ENCODE results near the gene NOP10.
"Not testable (repeated sequence)": the region's sequence is repeated elsewhere in the genome, so short reads cannot be mapped to it uniquely, and the experiment has no call there.

Gene NOP10

DNA sequence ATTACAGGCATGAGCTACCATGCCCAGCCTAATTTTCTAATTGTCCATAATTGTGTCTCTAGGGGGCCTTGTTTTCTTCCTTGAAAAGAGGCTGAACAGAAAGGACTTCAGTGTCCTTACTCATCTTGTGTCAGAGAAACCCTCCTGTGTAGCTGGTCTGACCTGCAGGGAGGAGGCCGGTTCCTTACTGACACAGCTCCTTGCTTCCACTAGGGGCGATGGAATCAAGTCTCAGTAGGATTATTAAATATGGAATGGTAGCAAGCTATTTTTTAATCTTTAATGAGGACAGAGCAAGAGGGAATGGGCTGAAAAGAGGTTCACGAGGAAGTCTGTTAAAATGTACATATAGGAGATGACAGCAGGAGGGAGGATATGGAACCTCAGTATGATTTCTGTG is 15.4 kb upstream of the NOP10 start:
- DNase-seq, result no peak

DNA sequence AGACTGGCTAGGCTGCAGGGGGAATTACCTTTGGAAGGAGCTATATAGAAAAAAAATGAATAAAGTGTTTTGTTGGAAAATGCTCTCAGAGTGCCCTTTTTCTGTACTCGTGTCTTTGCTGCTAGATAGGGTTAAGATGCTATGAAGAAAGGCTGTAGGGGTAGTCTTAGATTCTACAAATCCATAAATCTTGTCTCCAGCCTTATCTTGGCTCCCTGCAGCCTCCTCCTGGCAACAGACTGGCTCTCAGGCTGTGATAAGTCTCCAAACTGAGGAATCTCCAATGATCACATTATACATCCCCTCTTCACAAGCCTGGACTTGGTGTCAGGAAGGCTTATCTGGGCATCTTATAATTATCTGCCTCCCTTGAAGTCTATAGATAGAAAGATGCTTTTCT is 14.7 kb upstream of the NOP10 start:
- no peak for DNase-seq

DNA sequence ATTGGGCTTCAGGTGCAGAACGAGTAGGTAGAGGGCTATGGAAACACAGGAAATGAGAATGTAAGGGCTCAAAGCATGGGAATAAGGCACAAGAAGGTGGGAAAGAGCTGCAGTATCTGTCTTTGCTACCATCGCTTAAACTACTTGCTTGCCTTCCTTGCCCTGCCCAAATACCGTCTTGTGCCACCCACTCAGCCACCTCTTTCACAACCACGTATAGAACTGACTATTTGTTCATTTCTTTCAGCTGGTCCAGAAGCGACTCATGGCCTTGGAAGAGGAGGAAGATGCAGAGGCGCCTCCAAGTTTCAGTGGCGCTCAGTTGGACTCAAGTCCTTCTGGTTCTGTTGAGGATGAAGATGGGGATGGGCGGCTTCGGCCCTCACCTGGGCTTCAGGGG is 12.3 kb upstream of the NOP10 start:
- DNase-seq, result no peak

DNA sequence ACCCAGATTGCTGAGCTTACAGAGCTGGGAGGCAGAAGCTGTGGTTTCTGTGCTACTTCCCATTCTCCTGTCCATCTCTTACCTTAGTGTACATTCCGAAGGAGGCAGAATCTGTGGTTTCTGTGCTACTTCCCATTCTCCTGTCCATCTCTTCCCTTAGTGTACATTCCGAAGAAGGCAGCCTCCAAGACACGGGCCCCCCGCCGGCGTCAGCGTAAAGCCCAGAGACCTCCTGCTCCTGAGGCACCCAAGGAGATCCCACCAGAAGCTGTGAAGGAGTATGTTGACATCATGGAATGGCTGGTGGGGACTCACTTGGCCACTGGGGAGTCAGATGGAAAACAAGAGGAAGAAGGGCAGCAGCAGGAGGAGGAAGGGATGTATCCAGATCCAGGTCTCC is 11.3 kb upstream of the NOP10 start:
- DNase-seq, result no peak

DNA sequence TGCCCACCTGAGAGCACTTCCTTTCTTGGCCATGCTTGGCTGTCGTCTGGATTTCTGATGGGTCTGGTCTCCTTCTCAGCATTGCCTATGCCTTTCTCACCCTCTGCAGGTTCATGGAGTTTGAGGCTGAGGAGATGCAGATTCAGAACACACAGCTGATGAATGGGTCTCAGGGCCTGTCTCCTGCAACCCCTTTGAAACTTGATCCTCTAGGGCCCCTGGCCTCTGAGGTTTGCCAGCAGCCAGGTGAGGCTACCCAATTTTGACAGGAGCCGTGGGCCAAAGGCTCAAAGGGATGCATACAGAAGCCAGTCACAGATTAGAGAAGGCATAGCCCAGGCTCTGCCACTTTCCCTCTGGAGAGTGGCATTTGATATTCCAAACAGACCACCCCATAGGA is 10.7 kb upstream of the NOP10 start:
- DNase-seq, result no peak

DNA sequence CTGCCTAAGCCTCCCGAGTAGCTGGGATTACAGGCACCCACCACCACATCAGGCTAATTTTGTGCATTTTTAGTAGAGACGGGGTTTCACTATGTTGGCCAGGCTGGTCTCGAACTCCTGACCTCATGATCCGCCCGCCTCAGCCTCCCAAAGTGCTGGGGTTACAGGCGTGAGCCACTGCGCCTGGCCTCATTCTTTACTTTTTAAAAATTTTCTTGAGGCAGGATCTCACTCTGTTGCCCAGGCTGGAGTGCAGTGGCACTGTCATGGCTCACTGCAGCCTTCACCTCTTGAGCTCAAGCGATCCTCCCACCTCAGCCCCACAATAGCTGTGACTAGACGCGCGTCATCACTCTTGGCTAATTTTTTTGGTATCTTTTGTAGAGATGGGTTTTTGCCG is 10.1 kb upstream of the NOP10 start:
- DNase-seq, result not testable (repeated sequence)

DNA sequence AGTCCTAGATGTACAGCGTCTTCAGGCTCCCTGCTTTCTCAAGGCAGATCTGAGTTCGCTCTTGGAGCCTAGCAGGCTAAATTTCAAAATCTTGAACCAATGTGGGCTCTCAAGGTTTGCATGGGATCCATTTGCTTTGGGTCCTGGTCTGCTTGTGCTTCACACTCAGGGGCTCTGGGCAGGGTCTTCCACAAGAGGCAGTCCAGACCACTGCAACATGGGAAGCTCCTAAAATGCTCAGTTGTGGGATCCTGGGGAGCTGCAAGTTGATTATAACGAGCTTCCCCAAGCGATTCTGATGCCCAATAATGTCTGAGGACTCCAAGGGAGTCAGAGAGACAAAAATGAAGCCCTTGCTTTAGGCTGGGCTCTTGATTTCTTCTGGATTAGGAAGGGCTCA is 6.8 kb upstream of the NOP10 start:
- no peak for DNase-seq

DNA sequence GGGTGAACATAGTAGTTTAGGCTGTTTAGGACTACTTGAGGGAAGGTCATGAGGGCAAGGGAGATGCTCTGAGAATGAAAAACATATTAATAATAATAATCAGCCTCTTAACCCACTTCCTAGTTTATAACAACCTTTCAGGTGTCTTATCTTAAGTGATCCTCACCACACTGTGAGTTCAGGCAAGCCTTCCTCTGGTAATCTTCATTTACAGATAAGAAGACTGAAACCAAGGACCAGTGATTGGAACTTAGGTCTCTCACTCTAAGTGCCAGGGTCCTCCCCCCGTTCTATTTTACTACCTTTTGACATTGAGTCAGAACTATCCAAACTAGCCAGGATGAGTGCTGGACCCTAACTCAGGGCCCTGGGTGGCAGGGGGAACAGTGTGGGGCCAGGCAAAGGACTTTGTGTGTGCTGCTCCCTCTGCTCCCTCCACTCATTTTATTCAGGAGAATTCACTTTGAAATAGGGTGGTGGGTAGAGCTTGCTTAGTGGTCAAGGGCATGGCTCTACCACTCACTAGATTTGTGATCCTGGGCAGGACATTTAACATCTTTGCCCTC is 5.9 kb upstream of the NOP10 start:
- no peak for DNase-seq

DNA sequence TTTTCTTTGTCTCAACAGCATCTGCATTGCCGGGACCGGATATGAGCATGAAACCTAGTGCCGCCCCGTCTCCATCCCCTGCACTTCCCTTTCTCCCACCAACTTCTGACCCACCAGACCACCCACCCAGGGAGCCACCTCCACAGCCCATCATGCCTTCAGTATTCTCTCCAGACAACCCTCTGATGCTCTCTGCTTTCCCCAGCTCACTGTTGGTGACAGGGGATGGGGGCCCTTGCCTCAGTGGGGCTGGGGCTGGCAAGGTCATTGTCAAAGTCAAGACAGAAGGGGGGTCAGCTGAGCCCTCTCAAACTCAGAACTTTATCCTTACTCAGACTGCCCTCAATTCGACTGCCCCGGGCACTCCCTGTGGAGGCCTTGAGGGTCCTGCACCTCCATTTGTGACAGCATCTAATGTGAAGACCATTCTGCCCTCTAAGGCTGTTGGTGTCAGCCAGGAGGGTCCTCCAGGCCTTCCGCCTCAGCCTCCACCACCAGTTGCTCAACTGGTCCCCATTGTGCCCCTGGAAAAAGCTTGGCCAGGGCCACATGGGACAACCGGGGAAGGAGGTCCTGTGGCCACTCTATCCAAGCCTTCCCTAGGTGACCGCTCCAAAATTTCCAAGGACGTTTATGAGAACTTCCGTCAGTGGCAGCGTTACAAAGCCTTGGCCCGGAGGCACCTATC is 5.2 kb upstream of the NOP10 start:
- no peak for DNase-seq

DNA sequence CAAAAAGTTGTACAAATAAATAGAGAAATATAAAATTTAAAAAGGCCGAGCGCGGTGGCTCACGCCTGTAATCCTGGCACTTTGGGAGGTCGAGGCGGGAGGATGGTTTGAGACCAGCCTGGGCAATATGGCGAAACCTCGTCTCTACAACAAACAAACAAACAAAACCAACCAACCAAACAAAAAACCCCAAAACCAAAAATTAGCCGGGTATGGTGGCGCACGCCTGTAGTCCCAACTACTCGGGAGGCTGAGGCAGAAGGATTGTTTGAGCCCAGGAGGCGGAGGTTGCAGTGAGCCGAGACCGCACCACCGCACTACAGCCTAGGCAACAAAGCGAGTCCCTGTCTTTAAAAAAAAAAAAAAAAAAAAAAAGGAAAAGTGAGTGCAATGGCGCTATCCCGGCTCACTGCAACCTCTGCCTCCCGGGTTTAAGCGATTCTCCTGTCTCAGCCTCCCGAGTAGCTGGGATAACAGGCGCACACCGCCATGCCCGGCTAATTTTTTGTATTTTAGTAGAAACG is 661 bp downstream of the NOP10 start:
- peak; percentile 1 for DNase-seq

DNA sequence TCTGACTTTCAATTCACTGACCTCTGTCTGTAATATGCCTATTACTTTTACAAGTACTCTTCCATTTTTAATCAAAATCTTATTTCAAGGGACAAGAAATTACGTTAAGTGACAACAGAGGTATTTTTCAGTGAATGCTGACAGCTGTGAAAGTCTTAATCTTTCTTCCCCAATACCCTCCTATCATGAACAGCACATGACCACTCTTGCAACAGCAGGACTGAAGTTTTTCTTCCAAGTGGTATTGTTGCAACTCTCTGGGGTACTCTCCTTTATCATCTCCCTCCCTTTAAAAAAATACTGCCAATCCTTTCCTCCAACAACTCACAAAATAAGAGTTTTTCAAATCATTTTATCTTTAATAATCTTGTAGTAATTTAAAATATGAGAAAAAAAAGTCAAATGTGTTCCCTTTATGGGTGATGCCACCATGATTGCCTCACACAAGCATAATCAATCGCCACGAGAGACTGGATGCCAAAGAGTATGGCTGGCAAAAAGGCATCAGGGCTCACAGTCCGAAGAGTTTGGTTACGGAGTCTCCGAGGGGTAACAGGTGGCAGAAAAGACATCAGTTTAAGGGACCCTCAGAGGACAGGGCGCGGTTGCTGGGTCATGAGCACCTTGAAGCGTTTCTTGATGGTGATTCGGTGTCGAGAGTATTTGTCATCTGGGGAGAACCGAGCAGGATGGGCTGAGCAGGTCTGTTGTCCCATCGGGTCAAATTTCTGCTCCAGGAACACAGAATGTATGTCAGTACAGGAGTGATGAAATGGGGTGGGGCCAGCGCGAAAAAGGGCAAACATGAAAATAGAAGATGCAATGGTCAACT is 1.3 kb downstream of the NOP10 start:
- DNase-seq, result no peak

DNA sequence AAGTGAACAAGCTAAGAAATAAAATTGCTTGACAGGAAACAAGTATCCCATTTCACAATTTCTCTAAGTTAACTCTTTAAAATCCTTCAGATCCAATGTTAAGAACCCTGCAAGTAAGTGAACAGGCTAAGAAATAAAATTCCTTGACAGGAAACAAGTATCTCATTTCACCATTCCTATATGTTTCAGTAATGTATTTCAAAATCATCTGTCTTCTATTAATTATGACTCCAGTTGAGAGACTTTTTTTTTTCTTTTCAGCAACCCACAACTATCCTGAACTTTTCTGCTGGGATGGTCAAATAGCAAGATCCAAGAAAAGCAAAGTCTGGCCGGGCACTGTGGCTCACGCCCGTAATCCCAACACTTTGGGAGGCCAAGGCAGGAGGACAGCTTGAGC is 3.0 kb downstream of the NOP10 start:
- DNase-seq, result no peak

DNA sequence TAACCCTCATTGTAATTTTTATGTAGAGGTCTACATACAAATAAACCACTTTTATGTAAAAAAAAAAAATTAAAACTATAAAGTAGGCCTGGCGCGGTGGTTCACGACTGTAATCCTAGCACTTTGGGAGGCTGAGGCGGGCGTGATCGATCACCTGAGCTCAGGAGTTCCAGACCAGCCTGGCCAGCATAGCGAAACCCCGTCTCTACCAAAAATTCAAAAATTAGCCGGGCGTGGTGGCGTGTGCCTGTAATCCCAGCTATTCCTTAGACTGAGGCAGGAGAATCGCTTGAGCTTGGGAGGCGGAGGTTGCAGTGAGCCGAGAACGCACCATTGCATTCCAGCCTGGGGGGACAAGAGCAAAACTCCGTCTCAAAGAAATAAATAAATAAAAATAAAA is 4.6 kb downstream of the NOP10 start:
- DNase-seq, result no peak

DNA sequence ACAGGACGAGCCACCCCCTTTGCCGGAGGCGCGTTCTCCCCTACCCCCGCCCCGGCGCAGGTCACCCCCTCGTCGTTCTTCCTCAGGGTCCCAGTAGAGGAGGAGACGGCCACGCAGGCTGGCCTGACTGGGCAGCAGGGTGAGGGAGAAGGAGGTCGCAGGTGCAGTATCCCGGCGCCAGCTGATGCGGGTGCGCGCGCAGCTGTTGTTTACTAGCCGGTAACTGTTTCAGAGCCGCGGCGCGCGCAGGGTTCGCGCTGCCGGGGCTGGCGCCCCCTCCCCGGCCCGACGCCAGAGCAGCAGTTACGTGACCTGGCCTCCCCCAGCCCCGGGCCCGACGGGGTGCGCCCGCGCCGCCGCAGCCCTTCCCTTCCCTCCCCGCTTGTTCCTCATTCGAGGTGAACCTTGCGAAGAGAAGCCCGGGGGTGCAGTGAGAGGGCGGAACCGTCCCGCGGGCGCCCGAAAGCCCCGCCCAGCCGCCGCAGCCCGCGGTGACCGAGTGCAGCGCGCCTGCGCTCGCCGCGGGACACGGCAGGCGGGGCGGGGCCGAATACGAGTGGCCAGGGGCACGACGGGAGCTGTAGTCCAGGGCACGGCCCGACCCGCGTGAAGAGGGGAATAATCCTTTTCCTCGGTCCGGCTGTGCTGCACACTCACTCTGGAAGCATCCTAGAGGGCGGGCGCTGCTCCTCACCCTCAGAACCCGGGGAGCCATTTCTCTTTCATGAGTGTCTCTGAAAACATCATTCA is 5.2 kb downstream of the NOP10 start, which contains the start of gene SLC12A6:
Gene SLC12A6, minus strand, starts transcription at position 225 of the 750 bp plus-strand sequence. CDS start 1,101 bp downstream, outside the sequence.
- DNase-seq, result peak; percentile 86

DNA sequence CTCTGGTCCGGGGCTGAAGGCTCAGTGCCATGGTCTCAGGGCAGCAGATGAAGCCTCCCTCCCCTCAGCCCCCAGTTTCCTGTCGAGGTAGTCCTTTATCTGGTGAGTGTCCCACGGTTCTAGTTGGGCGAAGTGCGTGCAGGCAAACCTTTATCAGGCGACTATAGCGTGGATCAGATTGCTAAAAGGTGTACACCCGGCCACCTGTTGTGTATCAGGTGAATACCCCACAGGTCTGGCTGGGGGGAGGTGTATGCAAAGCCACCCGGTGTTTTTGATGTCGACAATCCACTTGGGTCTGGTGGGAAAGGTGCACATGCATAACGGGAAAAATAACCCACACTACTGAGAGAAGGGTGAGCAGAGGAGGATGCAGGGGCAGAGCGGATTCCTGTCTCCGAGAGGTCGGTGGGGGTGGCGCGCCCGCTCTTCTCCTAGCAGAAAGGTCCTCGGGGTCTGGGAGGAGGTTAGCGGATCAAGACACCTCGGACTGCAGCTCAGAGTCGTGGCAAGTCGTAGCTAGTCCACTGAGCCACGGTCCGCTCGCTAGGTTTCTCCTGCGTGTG is 5.9 kb downstream of the NOP10 start:
- peak; percentile 43 for DNase-seq

DNA sequence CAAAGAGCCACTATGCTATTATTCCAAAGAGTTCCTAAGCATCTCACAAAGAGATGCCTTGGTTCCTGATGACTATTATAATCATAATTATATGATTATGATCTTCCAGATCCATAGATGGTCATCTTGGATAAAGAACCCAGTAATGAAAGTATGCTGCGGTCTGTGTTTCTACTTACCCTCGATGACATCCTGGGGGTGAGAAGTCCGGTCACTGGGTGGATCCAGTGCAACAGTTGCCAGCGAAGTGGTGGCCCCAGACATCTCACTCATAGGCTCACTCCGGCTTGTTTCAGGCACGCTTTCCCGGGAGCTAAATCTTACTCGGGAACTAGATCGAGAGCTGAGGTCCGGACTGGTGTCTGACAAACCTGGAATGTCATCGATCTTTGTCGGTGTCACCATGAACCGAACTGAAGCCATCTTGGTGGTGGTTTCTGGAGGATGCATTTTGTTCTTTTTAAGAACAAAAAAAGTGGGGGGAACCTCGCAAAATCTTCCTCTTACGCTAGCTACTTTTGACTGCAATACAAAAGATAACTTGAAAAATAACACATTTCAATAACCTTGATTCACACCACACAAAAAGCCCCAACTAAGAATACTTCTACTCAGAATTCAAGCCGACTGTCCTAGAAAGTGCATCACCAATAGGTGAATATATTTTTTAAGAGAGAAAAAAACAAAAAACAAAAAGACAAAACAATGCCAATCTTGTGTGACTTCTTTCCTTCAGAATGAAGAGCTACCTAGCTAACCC is 6.5 kb downstream of the NOP10 start:
- DNase-seq, result no peak

DNA sequence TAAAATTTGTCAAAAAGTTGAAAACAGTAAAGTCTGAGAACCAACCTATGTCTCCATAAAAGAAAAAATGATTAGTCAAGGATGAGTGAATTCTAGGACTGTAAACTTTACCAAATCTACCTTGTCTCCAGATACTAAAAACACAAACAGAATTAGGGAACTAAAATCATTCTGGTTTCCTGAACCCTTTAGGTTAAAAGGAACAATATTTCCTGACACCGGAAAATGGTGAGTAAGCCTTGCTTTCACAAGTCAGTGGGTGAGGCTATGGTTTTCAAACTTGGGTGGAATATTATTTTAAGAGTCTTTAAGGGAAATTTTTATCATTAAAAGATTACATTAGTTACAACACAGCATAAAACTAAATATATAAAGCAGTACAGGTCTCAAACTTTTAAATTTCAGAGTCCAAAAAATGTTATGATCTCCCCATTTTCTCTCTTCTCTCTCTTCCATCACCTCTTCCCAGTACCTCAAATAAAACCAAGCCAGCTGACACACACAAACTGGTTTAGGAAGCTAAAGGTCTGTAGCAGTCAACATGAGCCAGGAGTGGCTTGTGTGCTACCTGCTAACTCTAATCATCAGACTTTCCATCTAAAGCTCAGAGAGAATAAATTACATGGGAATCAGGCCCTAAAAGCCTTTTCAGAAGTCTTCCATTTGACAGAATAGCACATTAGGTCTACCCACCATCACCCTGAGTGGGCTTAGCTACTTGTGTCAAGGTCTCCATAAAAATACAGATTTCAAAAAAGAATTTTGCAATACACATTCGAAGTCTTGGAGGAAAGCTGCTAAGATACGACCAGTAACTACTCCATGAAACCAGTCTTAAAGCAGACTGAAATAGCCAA is 7.5 kb downstream of the NOP10 start:
- DNase-seq, result no peak

DNA sequence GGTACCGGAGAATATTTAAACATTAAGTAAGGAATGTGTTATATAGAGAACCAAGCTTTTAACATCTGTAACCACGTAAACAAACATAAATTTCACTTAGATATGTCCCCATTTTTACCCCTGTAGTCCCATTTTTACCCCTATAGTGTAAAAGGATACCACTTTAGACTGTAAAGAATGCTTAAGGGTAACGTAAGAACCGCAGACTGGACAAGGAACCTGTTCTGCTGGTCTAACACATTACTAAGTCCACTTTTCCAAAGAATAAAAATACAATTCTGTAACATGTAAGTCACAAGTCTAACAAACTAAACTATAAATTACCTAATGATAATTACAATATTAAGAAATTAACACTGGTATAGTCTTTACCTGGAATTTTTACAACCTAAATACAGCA is 8.3 kb downstream of the NOP10 start:
- DNase-seq, result no peak

DNA sequence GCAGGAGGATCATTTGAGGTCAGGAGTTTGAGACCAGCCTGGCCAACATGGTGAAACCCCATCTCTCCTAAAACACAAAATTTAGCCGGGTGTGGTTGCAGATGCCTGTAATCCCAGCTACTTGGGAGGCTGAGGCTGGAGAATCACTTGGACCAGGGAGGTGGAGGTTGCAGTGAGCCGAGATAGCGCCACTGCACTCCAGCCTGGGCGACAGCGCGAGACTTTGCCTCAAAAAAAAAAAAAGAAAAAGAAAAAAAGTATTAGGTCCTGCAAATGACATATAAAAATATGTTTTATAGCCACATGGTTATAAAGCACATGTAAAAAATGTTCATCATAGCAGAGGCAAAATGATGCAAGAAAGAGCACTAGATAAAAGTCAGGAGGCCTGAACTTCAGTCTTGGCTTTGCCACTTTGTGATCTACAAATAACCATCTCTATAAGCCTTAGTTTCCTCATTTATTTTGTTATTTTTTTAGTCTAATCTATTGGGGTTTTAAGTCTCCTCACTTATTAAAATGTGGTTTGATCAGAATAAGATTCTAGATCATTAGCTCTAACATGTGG is 10.3 kb downstream of the NOP10 start:
- DNase-seq, result no peak

DNA sequence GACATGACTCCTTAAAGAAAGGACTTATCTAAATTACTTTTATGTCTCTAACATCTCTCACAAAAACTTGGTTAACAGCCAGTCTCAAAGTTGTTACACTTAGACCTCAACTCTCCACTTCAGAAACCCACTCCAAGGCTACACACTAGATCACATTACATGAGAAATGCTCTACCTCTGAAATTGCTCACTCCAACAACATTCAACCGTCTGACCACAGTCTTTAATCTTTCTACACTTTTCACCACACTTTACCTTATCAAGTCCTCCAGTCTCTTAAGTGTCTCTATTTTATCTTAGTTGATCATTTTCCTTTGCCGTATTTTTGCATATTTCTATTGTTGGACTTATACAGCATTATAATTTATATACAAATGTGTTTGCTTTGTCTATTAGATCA is 11.1 kb downstream of the NOP10 start:
- no peak for DNase-seq

DNA sequence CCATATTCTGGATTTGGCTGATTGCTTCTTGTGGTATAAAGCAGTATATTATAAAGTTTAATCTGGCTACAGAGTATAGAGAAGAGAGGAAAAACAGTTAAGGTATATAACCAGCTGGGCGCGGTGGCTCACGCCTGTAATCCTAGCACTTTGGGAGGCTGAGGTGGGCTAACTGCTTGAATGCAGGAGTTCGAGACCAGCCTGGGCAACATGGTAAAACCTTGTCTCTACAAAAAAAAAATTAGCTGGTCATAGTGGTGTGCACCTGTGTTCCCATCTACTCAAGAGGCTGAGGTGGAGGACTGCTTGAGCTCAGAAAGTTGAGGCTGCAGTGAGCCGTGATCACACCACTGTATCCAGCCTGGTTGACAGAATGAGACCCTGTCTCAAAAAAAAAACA is 12.7 kb downstream of the NOP10 start:
- DNase-seq, result no peak
